GM19452 (cell line): Measurements from ENCODE around the gene CCBE1.

Experiments
- ATAC-seq: cut with Tn5 transposase; IDR thresholded peaks from one replicate; pipeline ENCODE4 v1.9.1; 2021; ENCODE audit not compliant: unreplicated experiment

The CCBE1 gene

DNA sequence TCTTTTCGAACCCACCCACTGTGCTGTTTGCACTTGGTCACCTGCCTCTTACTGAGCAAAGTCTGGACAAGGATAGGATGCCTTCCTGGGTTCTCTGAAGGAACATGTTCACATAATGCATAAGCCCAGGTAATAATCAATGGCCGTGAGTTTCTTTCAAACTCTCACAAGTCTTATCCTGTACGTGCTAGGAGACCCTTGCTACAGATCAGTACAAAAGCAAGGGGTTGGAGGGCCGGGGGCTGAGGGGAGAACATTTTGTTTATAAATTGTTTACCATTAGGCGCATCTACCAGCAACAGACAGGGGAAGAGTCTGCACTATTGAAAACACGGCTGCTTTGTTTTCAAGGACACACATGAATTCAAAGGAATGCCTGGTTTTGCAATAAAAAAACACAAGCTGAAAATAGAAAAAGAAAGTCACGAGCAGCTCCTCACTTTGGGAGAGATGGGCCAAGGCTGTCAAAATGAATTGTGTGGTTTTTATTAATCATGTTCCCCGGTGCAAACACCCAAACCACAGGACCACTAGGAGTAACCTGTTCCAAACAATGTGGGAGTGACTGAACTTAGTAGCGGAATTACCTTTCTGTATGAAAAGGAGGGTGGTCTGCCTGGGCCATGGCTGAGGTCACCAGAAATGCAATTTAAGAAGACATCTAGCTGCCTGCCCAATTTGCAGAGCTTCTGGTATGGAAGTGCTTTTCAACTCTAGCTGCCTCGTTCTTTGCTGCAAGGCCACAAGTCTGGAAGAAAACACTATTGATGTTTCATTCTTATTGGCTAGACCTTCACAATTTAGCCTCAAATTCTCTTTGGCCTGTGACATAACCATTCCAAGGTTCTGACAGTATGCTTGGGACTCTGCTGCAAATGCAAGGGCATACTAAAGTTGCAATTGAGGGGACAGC, 73.5 kb downstream of the CCBE1 start:
- no peak for ATAC-seq

DNA sequence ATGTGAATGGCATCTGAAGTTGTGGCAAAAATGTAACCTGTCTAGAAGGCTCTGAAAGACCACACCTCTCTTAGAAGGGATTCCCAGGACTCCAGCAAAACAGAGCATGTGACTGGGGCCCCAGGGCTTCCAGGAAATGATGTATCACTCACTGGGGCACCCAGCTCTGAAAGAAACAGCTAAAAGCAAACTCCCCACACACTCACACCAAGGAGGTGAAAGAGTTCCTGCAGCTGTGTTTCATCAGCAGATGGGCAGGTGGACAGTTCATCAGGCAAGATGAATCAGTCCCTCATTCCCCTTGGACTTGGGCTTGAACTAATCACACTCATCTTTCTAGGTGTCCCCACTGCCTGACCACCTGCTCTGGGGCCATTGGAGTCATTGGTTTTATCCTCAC, 76.2 kb downstream of the CCBE1 start:
- ATAC-seq: no peak

DNA sequence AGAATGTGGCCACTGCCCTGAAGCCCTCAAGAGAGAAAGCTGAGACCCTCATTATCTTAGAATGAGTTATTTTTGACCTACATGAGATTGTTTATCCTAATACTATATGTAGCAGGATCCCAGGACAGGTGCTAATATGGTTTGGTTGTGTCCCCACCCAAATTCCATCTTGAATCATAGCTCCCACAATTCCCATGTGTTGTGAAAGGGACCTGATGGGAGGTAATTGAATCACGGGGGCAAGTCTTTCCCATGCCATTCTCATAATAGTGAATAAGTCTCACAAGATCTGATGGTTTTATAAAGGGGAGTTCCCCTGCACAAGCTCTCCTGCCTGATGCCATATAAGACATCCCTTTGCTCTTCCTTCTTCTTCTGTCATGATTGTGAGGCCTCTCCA, 76.8 kb downstream of the CCBE1 start:
- no peak for ATAC-seq

DNA sequence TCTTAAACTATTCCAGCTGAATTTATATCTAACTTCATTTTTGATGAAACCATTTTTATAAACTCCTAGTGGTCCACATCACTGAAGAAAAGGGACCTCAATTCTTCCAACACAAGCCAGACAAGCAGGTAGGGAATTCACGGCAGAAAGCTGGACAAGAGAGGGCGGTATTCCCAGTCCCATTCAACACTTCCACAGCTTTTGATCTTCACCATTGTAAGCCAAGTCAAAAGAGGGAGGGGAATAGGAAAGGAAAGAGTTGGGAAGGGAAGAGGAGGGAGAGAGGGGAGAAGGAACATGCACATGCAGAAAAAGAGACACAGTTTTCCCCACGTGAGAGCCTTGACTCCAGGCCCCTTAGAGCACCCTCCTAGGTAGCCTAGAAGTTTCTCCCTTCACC, 77.4 kb downstream of the CCBE1 start:
- no peak for ATAC-seq

DNA sequence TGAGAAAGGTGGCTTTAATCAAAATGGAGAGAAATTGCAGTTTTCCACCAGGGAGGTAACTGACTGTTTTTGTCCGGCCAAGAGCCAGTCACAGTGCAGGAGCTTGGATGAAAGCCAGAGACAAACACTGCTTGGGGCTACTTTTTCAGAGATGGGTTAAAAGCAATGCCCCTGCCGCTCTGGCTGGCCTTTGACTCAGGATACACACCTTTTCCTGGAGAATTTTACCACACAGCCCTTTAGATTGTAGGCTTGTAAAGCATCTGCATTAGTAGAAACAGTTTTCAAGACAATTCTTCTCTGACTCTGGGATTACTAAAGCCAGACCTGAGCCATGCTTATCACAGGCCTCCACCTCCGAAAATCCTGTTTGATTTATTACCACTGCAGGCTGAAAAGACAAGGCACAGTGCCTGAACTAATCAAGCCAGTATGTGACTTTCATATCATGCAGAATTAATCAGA, 79.7 kb downstream of the CCBE1 start:
- ATAC-seq: no peak

DNA sequence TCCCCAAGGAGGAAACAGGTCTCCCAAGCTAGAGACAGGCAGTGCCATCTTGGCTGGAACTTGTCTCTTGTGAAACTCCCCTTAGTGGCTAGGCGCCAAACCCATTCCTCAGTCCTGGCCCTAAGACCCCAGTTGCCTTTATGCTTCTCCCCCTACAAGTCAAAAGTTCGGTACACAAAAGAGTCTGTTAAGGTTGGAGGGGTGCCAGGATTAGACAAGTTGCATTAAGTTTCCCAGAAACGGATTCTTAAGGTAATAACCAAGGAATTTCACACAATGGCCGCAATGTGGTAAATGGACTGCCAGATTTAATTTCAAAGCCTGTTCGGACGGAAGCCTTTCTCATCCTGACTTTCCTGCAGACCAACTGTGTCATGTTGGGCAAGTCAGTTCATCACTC, 80.7 kb downstream of the CCBE1 start:
- ATAC-seq: no peak

DNA sequence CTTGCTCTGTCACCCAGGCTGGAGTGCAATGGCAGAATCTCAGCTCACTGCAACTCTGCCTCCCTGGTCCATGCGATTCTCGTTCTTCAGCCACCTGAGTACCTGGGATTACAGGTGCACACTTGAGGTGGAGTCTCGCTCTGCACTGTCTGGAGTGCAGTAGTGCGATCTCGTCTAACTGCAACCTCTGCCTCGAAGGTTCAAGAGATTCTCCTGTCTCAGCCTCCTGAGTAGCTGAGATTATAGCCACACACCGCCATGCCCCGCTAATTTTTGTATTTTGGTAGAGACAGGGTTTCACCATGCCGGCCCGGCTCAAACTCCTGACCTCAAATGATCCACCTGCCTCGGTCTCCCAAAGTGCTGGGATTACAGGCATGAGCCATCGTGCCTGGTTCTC, 83.3 kb downstream of the CCBE1 start:
- no peak for ATAC-seq

DNA sequence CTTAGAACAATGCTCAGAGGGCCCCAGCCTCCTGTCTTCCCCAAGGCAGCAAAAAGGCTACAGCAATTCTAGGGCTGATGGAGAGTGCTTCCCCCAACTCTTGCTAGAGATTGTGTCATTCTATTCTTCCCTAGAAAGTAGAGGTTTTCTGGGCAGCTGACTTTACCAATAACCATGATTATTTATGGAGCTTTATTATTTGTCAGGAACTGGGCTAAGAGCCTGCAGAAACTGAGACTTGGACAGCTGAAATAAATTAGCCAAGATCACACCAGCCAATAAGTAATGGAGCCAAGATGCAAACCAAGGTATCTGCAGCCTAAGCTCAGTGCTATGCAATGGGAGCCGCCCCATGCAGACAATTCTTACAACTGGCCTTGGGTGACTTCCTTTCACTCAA, 84.8 kb downstream of the CCBE1 start:
- no peak for ATAC-seq

DNA sequence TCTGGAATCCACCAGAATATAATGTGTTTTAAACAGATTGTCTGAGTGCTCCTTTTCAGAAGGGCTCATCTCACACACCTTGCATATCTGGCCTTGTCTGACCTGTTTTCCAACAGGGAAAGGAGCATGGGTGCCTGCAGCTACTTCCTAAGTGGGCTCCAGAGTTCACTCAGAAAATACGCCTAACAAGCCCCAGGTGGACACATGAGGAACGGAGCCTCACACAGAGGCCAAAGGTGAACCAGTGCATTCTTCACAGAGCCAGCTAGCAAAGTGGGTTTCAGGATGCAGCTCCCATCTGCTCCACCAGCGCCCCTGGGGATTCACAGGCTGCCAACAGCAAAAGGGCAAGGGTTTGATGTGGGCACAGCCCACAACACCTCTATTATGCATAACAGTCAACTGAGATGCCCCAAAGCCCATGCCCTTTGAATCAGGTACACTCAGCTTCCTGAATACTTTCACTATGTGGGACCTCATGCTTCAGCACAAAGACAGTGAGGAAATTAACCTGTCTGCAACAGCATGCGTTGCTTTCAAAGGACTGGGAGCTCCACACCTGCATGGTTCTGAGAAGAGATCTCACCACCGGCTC, 86.6 kb downstream of the CCBE1 start:
- no peak for ATAC-seq

DNA sequence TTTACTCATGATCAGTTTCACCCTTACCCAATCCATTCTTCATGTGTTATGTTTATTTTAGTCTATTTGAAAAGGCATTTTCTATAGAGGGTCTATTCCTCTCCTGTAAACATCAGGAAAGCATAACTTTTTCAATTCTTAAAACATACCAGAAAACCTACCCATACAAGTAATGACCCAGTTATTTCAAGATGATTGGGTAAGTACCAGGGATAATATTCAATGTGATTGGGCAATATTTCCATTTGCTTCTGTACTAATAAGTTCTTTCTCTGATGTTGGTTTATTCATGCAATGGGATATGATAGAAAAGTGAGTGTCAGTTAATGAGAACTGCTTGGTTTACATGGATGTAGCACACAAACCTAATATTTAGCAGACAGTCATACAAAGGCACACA, 87.6 kb downstream of the CCBE1 start:
- no peak for ATAC-seq

DNA sequence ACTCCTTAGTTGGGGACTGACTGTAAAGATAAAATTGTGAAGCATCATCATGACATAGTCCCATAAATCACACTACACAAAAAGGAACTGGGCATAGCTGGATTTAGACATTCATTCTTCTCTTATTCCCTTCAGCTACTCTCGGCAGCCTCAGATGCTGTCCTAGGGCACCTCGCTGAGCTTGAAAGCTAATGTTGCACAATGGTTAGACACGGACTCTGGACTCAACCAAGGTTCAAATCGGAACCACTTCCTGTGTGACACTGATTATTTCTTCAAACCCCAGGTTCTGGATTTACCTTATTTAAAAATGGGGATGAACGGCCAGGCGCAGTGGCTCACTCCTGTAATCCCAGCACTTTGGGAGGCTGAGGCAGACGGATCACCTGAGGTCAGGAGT, 89.8 kb downstream of the CCBE1 start:
- ATAC-seq: no peak

DNA sequence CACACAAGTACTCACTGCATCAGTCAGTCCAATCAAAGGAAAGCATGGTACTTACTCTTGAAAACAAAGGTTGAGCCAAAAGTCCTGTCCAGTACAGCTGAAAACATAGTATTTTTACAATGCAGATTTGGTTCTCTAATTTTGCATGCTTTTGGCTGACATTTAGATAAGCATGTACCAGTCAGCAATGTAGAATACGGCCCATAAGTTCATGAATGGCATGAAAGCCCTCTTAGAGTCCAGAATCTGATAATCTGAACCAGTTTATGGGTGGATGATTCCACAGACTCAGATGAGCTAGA, 90.2 kb downstream of the CCBE1 start:
- no peak for ATAC-seq

DNA sequence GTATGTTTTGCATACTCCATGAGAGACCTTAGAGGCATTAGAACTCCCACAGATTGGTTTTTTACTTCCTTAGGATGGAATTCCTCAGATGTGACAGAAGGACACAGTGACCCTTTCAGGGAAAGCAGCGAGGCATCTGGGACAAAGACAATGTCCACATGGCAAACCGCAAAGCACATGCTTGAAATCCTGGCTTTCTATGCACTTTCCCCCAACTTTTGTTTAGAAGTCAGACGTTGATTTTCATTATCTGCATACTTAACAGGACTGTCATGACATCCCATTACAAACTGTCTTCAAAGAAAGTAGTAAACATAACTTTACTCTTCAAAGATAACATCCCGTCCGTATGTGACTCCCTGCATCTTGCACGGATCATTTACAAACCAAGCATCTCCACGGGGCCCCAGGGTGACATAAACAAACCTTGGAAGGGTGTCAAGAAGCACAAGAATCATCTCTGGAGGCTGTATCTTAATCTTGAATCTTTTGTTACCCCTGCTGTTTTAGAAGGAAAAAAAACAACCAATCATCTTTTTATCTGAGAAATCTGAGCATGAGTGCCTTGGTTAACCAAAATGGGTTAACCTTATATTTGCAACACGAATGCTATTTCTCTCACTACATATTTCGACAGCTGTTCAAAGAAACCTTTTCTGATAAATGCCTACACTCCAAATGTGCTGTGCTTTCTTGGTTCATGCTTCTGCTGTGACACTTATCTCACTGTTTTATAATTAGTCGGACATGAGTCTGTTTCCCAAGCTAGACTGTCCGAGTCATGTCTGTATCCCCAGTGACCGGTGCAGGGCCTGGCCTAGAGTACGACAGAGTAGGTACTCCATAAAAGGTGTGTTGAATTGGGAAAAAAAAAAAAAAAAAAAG, 90.8 kb downstream of the CCBE1 start:
- ATAC-seq: no peak

DNA sequence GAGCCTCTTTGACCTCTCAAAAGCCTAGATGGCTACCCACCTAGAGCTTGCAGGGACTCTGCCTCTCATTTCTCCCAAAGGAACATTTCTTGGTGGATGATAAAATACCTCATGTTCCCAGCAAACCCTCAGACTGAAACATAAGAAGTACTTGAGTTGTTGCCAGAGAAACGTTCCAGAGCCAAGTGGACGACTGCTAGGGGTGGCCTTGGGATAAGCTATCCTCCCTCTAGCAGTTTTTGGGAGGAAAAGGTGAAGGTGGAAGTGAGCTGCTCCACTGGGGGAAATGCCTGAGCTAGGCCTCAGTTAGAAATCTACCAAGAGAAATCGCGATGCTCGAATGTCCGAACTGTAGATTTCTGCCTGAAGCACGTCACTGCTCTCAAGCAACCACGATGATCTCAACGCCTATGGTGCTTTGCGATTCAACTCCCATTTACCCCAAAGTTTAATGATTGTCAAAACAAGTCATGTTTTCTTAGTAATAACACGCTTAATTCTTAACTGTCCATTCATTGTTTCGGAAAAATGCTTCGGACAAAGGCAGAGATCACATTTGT, 91.5 kb downstream of the CCBE1 start:
- no peak for ATAC-seq

DNA sequence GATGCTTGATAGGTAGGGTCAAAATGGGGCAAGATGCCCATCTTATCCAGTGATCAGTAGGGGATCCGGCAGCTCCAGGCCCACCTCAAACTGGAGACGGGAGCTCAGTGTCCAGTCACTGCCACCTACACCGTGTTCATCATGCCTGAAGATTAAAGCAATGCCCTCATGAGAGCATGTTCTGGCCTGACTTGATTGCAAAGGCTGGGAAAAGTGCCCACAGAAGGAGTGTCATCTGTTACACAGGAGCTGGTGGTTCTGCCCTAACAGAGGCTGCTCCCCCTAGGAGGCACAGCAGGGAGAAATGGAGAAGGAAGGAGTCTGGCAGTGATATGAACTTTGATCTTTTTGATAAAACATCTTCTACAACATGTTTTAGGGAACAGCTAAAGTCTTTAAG, 92.3 kb downstream of the CCBE1 start:
- ATAC-seq: no peak

DNA sequence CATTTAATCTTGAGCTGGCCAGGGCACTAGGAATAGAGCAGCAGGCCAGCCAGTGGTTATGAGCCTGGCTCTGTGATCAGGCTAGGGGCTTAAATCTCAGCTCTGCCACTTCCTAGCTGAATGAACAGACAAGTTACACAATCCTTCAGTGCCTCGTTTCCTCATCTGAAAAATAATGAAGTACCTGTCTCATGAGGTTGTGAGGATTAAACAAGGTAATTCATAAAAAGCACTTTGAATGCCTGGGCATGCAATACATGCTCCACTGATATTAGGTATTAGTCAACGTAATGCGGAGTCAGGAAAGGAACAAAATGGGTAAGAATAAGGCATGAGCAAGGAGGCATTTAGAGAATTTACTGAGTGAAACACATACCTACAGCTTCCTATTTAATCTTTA, 100.2 kb downstream of the CCBE1 start:
- no peak for ATAC-seq

DNA sequence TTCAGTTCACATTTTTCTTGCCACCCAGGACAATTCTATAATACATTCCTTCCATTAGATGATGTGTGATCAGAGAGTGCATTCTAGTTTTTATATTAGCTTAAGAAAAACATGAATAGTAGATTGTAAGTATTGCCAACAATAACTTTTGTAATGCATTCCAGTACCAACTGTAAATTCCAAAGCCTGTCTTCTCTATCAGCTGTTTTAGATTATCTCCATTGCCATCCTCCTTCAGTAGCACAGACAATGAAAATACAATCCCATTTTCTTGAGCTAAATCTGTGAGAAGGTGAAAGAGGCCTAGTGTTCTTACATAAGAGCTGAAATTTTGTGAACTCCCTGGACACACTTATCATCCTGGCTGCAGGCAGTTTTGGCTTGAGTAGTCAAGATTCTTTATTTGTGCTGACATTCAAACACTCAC, 103.9 kb downstream of the CCBE1 start:
- ATAC-seq: no peak

DNA sequence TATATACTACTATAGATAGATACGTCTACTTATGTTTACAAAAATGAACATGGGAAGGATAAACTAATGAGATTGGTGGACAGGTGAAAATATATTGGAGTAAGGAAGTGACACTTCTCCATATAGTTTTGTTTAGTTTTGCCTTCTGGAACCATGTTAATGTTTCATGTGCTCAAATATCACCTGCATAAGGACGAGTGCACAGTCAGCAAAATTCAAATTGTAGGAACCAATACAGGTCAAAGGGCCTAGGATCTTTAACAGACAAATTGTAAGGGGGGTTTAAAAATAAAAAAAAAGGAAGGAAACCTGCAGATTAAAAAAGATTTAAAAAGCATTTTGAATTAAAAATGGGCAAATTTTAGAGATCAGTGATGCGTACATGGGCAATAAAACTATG, 104.6 kb downstream of the CCBE1 start:
- no peak for ATAC-seq

DNA sequence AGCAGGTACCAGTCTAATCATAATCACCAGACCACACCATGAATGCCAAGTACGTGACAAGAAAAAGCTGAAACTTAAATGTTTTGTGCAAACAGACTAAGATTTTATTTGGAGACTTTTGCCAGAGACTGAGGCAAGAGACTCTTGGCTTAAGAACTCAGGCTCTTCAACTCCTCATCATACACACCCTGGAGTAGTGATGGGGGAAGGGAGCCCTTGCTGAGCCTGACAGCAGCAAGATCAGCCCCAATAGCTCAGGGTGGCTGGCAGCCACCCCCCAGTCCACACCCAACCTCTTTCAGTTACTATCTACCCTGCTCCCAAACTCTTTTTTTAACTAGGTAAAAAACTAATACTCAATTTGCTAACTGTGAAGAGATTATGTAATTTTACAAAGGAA, 114.8 kb downstream of the CCBE1 start:
- ATAC-seq: no peak

DNA sequence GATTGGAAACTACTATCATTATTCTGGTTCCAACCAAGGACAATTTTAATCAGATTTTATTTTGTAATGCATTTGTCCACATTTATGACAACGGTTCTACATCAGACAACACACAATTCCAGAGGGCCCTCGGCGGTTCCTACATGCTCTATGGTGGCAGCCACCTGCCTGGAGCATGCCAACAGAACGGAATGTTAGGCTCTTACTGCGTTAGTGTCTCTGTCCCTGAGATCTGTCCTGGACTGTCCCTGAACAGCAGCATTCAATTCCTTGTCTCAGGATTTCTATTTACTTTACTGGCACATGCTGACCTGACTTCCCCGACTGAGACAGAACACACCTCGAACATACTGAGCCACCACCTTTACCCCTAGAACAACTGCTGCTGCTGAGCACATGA, 117.7 kb downstream of the CCBE1 start:
- ATAC-seq: no peak

DNA sequence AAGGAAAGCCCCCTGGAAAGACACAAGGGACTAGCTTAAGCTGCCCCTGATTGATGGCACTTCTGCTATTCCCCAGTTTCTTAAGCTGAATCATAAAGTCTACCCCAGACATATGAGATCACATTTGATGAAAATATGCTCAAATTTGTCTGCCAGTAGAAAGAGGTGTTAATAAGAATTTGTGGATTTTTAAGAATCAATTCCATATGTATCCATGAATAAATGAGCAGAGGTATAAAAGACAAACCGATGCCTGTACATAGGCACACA, 119.9 kb downstream of the CCBE1 start:
- ATAC-seq: no peak
